Measurements from ENCODE around the gene UPF2.

DNA sequence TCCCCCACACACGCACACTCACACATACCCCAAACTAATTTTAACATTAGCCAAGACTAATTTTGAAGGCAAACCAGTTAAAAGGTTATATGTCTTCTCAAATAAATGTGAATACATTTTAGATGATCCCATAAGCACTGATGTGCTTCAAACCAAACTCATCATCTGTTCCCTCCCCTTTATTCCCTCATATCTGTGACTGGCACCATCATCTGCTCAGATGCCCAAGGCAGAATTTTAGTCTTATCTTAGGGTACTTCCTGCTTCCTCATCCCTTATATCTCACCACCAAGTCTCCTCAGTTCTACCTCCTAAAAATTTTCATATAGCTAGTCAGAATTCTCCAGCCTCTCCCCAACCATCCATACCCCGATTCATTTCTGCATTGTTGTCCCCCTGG, 80.4 kb downstream of the UPF2 start:
- TF ChIP-seq, protein P1, sequence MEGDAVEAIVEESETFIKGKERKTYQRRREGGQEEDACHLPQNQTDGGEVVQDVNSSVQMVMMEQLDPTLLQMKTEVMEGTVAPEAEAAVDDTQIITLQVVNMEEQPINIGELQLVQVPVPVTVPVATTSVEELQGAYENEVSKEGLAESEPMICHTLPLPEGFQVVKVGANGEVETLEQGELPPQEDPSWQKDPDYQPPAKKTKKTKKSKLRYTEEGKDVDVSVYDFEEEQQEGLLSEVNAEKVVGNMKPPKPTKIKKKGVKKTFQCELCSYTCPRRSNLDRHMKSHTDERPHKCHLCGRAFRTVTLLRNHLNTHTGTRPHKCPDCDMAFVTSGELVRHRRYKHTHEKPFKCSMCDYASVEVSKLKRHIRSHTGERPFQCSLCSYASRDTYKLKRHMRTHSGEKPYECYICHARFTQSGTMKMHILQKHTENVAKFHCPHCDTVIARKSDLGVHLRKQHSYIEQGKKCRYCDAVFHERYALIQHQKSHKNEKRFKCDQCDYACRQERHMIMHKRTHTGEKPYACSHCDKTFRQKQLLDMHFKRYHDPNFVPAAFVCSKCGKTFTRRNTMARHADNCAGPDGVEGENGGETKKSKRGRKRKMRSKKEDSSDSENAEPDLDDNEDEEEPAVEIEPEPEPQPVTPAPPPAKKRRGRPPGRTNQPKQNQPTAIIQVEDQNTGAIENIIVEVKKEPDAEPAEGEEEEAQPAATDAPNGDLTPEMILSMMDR (IDR thresholded peaks at IDR 0.05), result no peak
- no peak for TF ChIP-seq POLR2A (IDR thresholded peaks at IDR 0.05)
